ENCODE data around the gene PKD2.

GRCh38 chr4:88006956-88007303, 505 bp upstream of the PKD2 start:
- TF ChIP-seq CTCF (IDR thresholded peaks at IDR 0.05) (no peak), POLR2A (IDR thresholded peaks at IDR 0.05) (no peak), POLR2AphosphoS5 (IDR thresholded peaks at IDR 0.05) (no peak), EP300 (IDR thresholded peaks at IDR 0.05) (no peak)
